Upper lobe of left lung (tissue), 6 donors: Measurements from ENCODE around the gene MAG. TPM values are rescaled to one million over a fixed set of nuclear protein-coding genes. Genes with fewer than 3 reads are reported as not detected.
A peak's percentile ranks its signal among the peaks of the same experiment; 100 is the strongest.

Experiments
- ATAC-seq, 2 donors: fragments of 200-7000 bp; cut with Tn5 transposase; one replicate each; pipeline ENCODE4 v1.9.1; 2022; ENCODE audit warnings: mild to moderate bottlenecking in 2 of 2, moderate library complexity in 2 of 2; ENCODE audit not compliant: low FRiP score in 2 of 2
- DNase-seq, 2 donors: peaks; one replicate each; pipeline ENCODE4 v3.0.0-alpha.2; 2019 to 2020
- H3K27ac ChIP-seq, 4 donors: fragments of 200-600 bp; sonication (generic); one replicate each; pipeline ENCODE4 v1.5.1; 2016 to 2019
- H3K27me3 ChIP-seq, 4 donors: fragments of 200-600 bp; sonication (generic); one replicate each; pipeline ENCODE4 v1.5.1; 2017 to 2019
- H3K36me3 ChIP-seq, 4 donors: fragments of 200-600 bp; sonication (generic); one replicate each; pipeline ENCODE4 v1.5.1; 2016 to 2019
- H3K4me1 ChIP-seq, 4 donors: fragments of 200-600 bp; sonication (generic); one replicate each; pipeline ENCODE4 v1.5.1; 2018 to 2019
- H3K4me3 ChIP-seq, 4 donors: fragments of 200-600 bp; sonication (generic); one replicate each; pipeline ENCODE4 v1.5.1; 2017 to 2019; ENCODE audit warnings: mild to moderate bottlenecking in 2 of 4, moderate library complexity in 1 of 4
- H3K9me3 ChIP-seq, 4 donors: fragments of 200-600 bp; sonication (generic); one replicate each; pipeline ENCODE4 v1.5.1; 2018 to 2019
- EP300 ChIP-seq, 4 donors: sonication (generic); formaldehyde crosslinking; IDR thresholded peaks; one replicate each; pipeline ENCODE4 v1.5.1; 2017; ENCODE audit warnings: antibody characterized with exemption in 4 of 4, control low read depth in 2 of 4
- POLR2A ChIP-seq, 4 donors: fragments of 450-650 bp; IDR thresholded peaks; one replicate each; pipeline ENCODE4 v1.5.1; 2016 to 2017; ENCODE audit warnings: antibody characterized with exemption in 4 of 4, mild to moderate bottlenecking in 2 of 4
- POLR2AphosphoS5 ChIP-seq, 2 donors: sonication (generic); formaldehyde crosslinking; IDR thresholded peaks; one replicate each; pipeline ENCODE4 v1.5.1; 2017; ENCODE audit warnings: antibody characterized with exemption in 2 of 2
- WGBS, 2 donors: methylation state at CpG; one replicate each; pipeline ENCODE4 v1.1.5; 2017 to 2018; 5-methylcytosine and 5-hydroxymethylcytosine counted together
- total RNA-seq, 6 donors: library from RNA; depleted of rRNA in 4 of 6; stranded (reverse); fragments of >200 nt in 4 of 6; gene quantifications; one replicate each; pipeline versions ENCODE4 v1.1.0 to v1.2.1, GENCODE V29; 2016 to 2021
- TF ChIP-seq, protein P1 (sequence below), 6 experiments: fragments of 450-650 bp in 4 of 6; fragments of 200-600 bp in 2 of 6; sonication (generic) in 2 of 6; IDR thresholded peaks; one replicate each; pipeline ENCODE4 v1.5.1; 2016 to 2019; ENCODE audit warnings: antibody characterized with exemption in 6 of 6
- donor health status: DM: no; HTN: no; CAD: no; lungs with moderate emphysema.
- donor health status: DM: no; HTN: yes; CAD: no; lungs with severe emphysema.

The MAG gene
- total RNA-seq, 6 donors from 2014 or later = 0.51 to 6.2 (median 2.2) TPM; not detected in 2

DNA sequence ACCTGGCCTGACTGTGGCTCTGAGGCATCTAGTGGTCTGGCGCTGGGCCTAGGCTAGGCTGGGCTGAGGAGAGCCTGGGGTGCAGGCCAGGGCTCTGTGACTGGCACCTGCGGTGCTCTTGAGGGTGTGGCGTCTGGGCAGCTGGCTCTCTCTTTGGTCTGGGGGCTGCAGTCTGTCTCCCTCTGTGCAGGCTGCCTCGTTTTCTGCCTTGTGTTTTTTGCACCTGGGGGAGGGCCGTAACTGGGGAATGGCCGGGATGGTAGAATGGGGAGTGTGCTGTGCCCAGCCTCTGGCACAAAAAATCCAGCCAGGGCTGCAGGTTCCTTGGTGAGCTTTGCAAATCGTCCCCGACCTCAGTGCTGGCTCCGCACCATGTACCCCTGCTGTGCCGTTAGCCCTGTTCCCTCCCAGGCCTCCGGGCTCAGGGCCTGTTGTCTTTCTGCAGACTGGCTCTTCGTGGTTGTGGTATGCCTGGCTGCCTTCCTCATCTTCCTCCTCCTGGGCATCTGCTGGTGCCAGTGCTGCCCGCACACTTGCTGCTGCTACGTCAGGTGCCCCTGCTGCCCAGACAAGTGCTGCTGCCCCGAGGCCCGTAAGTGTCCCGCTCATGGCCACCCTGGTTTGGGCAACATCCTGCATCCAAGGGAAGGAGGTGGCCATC, 29.7 kb upstream of the MAG start:
- Histone ChIP-seq H3K4me3 (no peak overlapping the region), H3K4me1 (peaks cover 20 to 30% (median 27%) of the 10 kb centered on the region in 4 donors), H3K36me3 (peaks cover 3 to 19% (median 4%) of the 10 kb centered on the region in 4 donors), H3K27me3 (no peaks in the 10 kb centered on the region), H3K27ac (no peak overlapping the region), H3K9me3 (no peaks in the 10 kb centered on the region)
- DNase-seq = peak in 1 of 2 donors; percentile 60
- 74 to 85% methylated on average over 6 to 17 of the region's 17 CpGs for WGBS, 2 donors
- no peak for TF ChIP-seq EP300 (IDR thresholded peaks at IDR 0.05)
- TF ChIP-seq, protein P1, sequence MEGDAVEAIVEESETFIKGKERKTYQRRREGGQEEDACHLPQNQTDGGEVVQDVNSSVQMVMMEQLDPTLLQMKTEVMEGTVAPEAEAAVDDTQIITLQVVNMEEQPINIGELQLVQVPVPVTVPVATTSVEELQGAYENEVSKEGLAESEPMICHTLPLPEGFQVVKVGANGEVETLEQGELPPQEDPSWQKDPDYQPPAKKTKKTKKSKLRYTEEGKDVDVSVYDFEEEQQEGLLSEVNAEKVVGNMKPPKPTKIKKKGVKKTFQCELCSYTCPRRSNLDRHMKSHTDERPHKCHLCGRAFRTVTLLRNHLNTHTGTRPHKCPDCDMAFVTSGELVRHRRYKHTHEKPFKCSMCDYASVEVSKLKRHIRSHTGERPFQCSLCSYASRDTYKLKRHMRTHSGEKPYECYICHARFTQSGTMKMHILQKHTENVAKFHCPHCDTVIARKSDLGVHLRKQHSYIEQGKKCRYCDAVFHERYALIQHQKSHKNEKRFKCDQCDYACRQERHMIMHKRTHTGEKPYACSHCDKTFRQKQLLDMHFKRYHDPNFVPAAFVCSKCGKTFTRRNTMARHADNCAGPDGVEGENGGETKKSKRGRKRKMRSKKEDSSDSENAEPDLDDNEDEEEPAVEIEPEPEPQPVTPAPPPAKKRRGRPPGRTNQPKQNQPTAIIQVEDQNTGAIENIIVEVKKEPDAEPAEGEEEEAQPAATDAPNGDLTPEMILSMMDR (IDR thresholded peaks at IDR 0.05) = no peak
- peak in 1 of 4 donors; percentile 28 for TF ChIP-seq POLR2A (IDR thresholded peaks at IDR 0.05)
- no peak for TF ChIP-seq POLR2AphosphoS5 (IDR thresholded peaks at IDR 0.05)
- no peak for ATAC-seq

- no peaks in the 10 kb centered on the region for H3K27me3 ChIP-seq
- WGBS, 2 donors = 68% methylated on average over 5 to 7 of the region's 7 CpGs
- H3K27ac ChIP-seq = peak overlapping the region in 1 of 4 donors; percentile 58
- TF ChIP-seq, protein P1 (IDR thresholded peaks at IDR 0.05) = no peak
- TF ChIP-seq POLR2AphosphoS5 (IDR thresholded peaks at IDR 0.05) (no peak), EP300 (IDR thresholded peaks at IDR 0.05) (no peak), POLR2A (IDR thresholded peaks at IDR 0.05) (no peak)
- peaks cover 0 to 16% (median 4%) of the 10 kb centered on the region in 4 donors for H3K36me3 ChIP-seq
- DNase-seq (peak in 1 of 2 donors; percentile 18), ATAC-seq (no peak)
- no peaks in the 10 kb centered on the region for H3K9me3 ChIP-seq
- peaks cover 20 to 33% (median 28%) of the 10 kb centered on the region in 4 donors for H3K4me1 ChIP-seq
- H3K4me3 ChIP-seq = no peak overlapping the region
Observed at GRCh38 chr19:35264268-35265125, 27.5 kb upstream of the MAG start.

DNA sequence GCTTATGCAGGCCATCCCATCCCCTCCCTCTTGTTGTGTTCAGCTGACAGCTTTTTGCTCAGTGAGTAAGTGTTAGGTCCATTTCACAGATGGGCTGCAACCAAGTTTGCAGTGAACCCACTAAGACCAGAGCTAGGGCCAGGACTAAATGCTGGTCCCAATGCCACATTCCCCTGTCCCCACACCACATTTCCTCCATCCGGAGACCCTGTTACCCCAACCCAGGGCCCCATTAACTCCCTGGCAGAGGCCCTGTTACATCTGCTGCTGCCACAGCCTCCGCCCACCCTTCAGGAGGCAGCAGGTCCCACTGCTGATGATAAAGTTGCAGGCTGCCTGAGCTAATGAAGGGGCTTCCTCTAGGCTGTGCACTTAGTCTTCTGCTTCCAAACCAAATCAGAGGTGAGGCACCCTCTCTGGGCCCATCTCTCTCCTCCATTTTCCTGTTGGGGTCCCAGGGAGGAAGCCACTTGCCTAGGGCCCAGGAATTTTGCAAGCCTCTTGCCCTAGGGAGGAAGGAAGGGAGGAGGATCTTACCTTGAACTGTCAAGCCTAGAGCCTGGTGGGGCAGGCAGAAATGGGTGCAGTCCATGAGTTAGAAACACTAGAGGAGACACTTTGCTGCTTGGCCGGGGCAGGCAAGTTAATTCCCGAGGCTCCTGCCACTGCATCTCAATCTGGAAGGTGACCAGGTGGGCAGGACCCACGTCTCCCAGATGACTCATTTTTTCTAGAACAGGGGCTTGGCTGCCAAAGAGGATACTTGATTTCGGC, 26.6 kb upstream of the MAG start:
- peak in 1 of 2 donors; percentile 26 for DNase-seq
- no peak for TF ChIP-seq POLR2AphosphoS5 (IDR thresholded peaks at IDR 0.05)
- no peak for TF ChIP-seq EP300 (IDR thresholded peaks at IDR 0.05)
- no peak for TF ChIP-seq POLR2A (IDR thresholded peaks at IDR 0.05)
- TF ChIP-seq, protein P1 (IDR thresholded peaks at IDR 0.05) = no peak
- Histone ChIP-seq H3K4me1 (peaks cover 29 to 41% (median 35%) of the 10 kb centered on the region in 4 donors), H3K4me3 (no peak overlapping the region), H3K27me3 (no peaks in the 10 kb centered on the region), H3K27ac (peak overlapping the region in 2 of 4 donors; percentile 58 to 97), H3K9me3 (no peaks in the 10 kb centered on the region), H3K36me3 (peaks cover 0 to 18% (median 5%) of the 10 kb centered on the region in 4 donors)
- 50 to 55% methylated on average over 6 of the region's 6 CpGs for WGBS, 2 donors
- no peak for ATAC-seq

- ATAC-seq (no peak), DNase-seq (peak in 1 of 2 donors; percentile 19)
- H3K9me3 ChIP-seq = no peaks in the 10 kb centered on the region
- H3K4me1 ChIP-seq = peaks cover 29 to 43% (median 36%) of the 10 kb centered on the region in 4 donors
- H3K27me3 ChIP-seq = no peaks in the 10 kb centered on the region
- peaks cover 4 to 25% (median 12%) of the 10 kb centered on the region in 4 donors for H3K36me3 ChIP-seq
- H3K4me3 ChIP-seq = no peak overlapping the region
- peak overlapping the region in 3 of 4 donors; percentile 88 to 97 (median 94) for H3K27ac ChIP-seq
- 86 to 88% methylated on average over 9 to 10 of the region's 10 CpGs for WGBS, 2 donors
- no peak for TF ChIP-seq EP300 (IDR thresholded peaks at IDR 0.05)
- TF ChIP-seq POLR2AphosphoS5 (IDR thresholded peaks at IDR 0.05) = no peak
- TF ChIP-seq POLR2A (IDR thresholded peaks at IDR 0.05) = no peak
- TF ChIP-seq, protein P1 (IDR thresholded peaks at IDR 0.05) = no peak
Observed at GRCh38 chr19:35265900-35266519, 26.0 kb upstream of the MAG start.
